Fibroblast of skin of left quadriceps (primary cell): Measurements from ENCODE around the gene ARSI.

ENCODE experiments used
- DNase-seq, 2 experiments: peaks; one replicate each; pipeline ENCODE4 v3.0.0-alpha.2; 2013; ENCODE audit warnings: low read depth in 2 of 2

ARSI gene

DNA sequence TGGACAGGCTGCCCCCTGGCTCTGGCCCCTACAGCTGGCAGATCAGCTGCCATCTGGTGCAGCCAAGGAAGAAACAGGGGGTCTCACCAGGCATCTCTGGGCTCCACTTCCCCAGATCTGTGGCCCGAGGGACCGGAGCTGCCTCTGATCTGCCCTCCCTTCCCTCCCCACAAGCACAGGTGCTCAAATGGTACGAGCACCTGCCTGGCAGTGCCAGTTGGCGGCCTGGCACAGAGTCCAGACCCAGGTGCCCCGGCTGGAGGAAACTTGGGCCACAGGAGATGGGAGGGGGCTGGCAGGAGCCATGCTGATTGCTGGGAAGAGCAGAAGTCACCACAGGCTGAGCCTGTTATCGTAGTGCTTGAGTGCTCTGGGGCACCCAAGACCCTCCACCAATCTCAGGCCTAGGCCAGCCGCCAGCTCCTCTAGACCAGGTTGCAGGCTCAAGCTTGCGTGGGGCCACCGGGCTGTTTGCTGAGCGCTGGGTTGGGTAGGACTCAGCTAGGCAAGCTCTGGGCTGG lies 8.1 kb downstream of the ARSI start:
- no peak for DNase-seq

DNA sequence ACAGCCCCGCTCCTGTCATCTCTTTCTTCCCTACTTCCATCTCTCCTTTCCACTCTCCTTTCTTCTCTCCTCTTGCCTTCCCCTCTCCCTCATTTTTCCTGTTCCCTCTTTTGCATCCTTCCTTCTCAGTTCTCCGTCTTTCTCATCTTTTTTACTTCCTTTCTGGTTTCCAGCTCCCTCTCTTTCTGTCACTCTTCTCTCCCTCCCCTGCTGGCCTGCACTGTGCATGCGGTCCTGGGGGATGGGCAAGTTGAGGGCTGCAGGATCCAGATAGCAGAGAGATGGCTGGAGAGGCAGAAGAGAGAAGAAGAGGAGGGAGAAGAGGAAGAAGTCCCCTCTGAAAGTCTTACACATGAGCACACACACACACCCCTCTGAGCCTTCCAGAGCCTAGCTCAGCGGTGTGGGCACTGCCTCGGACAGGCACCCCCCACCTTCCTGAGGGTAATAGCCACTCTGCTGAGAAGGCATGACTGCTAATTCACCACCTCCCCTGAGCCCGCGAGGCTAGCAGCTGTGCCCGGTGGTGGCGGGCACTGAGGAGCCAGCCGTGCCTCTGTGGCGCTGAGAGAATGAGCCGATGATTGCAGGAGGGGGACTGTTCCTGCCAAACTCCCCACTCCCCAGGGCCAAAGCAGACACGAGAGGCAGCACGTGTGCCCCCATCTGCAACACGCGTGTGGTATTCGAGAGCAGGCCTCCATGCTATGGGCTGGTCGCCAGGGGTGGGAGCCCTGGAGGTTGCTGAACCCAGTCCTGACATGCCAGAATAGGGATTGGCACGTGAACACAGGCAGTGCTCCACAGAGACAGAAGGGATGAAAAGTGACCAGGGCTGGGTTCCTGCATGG lies 9.4 kb downstream of the ARSI start:
- no peak for DNase-seq

DNA sequence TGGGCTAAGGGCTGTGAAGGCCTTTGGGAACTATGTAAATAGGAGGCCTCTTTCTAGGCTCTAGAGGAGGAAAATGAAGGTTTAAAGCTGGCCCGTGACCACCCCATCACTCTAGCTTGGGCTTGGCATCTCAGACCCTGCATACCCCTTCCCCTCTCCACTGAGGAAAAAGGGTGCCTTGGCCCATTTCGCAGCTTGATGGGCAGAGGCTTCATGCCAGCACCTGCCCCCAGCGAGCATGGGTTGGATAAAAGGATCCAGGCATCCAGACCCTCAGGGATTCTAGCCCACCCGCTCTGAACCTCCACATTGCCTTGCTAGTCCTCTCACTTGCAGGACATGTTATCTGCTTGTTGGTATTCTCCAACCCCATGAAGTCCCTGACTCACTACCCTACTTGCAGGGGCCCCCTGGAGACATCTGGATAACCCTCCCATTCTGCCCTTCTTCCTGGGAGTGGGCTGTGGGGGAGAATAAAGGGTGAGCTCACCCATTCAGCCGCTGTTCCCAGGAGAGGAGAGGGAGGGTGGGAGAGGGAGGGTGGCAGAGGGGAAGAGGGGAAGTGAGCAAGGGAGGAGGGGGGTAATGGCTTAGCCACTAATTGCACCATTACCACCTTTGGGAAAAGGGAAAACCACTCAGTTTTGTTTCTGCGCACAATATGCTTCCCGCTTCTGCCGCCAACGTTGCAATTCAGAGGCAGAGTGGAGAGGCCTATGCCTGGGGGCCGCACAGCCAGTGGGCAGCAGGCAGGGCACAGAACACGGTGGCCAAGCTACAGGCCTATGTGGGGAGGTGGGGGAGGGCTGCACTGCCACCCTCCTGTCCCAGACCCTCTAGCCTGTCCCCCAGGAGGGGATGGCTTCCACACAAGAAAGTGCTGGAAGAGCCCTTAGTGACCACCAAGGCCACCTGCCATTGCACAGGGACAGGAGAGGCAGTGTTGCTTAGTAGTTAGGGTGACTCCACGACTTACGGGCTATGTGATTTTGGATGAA lies 11.0 kb downstream of the ARSI start:
- no peak for DNase-seq

DNA sequence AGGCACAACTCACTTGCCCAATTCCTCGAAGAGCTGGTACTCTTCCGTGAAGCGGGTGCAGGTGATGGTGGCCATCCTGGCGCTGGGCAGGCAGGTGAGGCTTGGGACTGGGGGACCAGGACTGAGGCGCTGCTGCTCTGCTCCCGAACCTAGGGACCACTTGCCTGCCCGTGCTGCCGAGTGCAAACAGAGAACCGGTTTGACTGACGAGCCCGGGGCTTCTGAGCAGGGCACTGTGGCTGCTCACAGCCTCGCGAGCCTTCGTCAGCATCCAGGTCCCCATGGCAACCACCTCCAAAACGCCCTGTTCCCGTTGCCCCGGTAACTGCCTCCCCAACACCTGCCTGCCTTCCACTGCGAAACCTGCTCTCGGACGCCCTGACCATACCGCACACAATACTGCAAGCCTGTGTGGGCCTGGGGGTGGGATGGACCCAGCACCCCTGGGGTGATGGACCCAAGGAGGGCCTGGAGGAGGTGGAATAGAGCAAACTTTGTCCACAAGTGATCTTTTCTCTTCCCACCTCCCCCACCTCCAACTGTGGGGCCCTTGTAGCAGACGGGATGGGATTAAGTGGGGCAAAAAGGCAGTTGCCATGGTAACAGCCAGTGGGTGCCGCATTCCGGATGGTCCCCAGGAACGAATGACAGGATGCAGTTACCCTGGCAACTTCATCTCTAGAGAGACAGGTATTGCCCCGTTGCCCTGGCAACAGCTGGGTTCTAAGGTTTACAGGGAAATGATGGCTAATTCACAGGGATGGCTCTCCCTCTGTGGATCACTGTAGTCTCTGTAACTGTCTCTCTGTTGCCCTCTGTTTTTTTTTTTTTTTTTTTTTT lies 12.9 kb downstream of the ARSI start, which contains the start of gene CAMK2A:
Gene CAMK2A (minus strand): TSS at position 223 of the 840 bp plus-strand sequence. CDS start 148 bp downstream, at position 75.
- no peak for DNase-seq

DNA sequence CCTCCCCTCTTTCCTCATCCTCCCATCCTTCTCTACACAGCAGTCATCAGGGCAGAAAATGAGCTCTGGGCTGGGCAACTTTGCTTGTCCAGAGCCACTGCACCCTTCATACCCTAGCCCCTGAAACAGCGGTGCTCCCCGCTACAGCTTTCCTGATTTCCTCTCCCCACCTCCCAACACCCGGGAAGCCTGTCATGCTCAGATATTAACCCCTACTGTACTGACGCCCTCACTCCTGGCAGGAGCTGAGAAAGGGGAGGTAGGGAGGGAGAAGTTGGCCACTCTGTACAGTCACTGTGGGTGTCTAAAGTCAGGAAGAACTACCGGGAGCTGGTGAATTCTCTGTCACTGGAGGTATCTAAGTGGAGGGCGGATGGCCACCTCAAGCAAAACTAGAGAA lies 13.9 kb downstream of the ARSI start:
- no peak for DNase-seq

DNA sequence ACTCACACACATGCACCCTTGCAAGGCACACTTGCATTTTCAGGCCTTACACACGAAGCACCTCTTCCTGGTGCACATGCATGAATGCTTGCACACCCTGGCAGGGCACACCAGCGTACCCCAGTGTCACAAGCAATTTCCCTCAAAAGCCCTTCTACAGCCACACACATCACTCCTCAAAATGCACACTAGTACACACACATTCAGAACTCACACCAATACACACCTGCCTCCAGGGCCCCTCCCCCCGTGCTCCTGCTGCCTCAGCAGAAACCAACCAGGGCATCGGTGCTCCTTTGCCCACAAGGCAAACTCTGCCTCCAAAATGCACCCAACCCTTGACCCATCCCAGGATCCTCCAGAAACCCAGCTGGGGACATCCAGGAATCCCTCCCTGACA lies 14.3 kb downstream of the ARSI start:
- no peak for DNase-seq

DNA sequence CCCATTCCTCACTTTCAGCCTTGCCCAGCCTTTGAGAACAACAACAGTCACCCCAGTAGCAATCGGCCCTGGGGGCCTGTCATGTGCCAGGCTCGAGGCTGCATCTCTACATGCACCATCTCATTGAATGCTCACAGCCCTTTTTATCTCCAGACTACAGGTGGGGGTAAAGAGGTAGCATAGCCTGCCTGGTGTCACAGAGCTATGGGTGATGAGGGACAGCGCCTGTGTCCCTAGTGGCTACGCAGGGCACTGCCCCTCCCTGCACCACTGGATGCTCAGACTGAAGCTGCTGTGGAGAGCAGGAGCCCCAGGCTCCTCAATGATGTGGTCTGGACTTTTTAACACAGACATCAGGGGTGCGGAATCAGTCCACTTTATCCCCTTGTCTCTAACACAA lies 15.9 kb downstream of the ARSI start:
- DNase-seq = no peak

DNA sequence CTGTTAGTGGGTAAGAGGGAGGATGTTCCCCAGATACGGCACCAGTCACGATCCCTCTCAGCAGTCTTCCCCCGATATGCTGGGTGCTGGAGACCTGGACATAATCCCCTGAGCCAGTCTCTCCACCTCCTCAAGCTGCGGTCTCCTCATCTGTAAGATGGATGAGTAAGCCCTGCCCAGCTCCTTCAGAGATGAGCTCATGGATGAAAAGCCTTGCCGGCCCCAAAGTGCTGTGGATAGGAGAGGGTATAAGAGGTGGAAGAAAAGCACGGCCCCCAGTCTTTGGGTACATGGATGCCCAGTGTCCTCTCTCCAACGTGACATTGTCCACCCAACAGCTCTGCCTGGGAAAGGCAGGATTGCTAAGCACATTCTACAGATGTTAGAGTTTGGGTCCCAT lies 17.6 kb downstream of the ARSI start:
- no peak for DNase-seq

DNA sequence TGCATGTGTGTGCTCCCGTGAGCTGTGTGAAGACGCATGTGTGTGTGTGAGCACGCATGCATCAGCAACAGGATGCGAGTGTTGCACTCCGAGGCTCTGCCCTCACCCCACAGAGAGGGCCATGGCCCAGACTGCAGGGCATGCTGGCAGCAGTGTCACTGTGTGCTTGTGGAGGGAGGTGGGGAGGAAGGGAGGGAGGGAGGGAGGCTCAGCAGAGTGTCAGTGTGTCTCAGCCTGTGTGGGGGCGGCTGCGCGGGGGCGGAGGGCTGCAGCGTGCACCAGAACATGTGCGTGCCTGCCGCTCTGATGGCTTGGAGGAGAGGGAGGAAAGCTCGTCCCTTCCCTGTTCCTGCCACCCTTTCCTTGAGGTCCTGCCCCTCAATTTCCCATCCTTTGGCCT lies 18.4 kb downstream of the ARSI start:
- DNase-seq = no peak

DNA sequence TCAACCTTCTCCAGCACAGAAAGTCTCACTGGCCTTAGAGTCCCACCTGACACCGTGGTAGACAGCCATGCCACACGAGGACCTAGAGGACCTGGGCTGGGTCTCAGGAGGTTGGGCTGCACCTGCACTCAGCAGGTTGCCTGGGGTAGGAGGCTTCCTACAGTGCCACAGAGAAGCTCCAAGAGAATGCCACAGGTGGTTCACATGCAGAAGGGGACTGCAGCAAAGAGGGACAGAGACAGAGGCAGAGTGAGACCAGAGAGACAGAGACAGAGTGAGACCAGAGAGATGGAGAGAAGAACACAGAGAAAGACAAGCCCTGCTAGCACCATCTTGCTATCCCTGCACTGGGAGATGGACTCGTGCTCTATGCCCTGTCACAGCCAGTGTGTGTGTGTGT lies 18.8 kb downstream of the ARSI start:
- no peak for DNase-seq

DNA sequence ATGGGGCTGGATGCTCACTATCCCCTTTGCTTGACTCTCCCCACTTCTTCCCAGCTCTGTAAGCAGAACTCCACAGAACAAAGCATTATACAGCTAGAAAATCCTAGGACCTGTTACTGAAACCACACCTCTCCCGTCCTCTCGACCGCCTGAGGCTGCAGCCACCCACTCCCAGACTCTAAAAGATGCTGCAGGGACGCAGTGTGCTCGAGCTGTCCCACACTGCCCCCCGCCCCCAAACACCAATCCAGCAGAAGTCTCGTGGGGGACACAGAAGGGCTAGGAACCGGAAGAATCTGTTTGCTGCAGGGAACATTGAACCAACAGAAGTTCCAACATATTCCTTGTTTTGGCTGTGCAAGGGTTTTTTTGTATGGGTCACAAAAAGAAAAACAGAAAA lies 20.7 kb downstream of the ARSI start:
- DNase-seq = no peak

DNA sequence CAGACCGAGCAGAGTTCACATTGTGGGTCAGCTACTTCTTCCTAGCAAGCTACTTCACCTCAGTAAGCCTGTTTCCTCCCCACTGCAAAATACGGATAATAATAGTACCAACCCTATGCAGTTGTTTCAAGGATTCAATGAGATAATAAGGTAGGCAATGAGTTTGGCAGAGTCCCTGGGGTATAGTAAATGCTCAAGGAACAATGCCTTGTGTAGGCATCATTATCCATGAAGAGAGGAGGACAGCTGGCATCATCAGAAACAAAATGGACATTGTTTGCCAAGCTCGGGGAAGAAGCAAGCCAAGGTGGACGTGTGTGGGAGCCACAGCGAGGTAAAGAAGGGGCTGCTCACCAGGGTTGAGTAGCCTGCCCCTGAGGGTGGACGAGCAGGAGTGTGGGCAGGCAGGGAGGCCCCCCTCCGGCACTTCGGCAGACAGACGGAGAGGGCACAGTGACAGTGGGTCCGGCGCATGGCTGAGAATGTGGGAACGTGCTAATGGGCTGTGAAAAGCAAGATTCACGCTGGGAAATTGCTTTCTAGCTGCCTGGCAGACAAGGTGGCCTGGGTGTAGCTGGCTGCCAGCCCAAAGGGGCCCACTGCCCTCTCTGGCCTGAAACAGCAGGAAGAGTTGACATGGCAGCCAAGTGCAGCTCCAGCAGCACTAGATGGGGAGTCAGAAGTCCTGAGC lies 23.2 kb downstream of the ARSI start:
- no peak for DNase-seq

DNA sequence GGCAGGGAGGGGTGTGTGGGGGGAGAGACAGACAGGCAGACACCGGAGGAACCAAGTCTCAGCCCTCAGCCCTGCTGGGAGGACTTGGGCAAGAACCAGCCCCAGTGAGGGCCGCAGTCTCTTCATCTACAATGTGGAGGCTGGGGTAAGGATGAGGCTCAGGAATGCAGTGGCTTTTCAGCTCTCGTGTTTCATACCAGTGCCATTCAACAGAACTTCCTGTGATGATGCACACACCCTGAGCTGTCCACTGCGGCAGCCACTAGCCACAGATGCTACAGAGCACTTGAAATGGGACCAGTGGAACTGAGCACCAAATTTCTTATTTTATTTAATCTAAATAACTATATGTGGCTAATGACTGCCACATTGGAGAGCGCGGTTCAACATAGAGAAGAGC lies 23.8 kb downstream of the ARSI start:
- peak; percentile 59 to 64 for DNase-seq

DNA sequence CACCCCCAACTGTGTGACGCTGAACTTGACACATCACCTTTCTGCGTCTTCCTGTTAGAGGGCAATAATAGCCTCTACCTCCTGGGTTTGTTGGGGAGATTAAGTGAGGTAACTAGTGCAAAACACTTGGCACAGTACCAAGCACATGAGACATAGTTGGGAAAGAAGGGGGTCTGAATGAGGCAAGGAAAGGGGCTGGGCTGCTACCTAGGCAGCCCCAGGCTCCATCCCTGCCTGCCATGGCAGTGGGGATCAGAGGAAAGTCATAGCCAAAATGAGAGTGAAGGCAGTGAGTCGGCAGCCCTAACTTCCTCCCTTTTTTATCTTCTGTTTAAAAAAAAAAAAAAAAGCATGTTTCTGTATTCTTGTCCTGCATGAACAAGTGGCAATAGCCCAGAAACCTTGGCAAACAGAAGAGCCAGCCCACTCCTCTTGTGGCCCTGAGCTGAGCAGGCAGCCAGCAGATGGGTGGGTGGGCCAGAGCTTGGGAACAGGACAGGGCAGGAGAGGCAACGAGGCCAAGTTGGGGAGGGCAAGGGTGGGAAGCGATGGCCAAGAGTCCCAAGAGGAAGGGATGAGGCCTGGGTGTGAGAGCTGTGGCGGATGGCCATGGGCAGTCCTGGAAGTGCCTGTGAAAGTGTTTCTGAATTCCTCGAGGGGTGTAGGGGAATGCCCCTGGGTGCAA lies 24.5 kb downstream of the ARSI start:
- DNase-seq = no peak

DNA sequence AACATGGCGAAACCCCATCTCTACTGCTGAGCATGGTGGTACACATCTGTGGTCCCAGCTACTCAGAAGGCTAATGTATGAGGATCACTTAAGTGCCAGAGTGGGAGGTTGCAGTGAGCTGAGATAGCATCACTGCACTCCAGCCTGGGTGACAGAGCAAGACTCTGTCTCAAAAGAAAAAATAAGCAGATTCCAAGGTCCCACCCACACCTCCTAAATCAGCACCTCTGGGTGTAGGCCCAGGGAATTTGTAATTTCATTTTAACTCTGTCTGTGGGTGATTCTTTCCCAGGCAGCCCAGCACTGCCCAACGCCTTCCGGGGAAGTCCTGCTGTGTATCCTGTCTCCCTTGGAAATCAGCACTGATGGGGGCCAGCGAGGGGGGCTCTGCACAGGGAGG lies 25.7 kb downstream of the ARSI start:
- no peak for DNase-seq

DNA sequence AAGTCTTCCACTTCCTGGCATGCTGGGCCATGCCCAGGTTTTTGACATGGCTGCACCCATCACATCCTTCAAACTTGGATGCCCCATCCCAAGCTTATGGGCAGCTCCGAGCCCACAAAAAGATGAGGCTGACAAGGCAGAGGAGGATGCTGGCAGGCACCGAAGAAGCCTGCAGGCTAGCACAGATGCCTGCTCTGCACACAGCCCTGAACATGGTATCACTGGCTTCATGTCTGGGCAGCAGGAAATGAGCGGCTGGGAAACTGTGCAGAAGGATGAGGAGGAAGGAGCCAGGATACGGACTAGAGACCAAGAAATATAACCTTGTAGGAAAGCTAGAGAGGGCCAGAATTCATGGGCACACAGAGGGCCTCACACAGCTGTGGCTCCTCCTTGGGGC lies 27.9 kb downstream of the ARSI start:
- no peak for DNase-seq

DNA sequence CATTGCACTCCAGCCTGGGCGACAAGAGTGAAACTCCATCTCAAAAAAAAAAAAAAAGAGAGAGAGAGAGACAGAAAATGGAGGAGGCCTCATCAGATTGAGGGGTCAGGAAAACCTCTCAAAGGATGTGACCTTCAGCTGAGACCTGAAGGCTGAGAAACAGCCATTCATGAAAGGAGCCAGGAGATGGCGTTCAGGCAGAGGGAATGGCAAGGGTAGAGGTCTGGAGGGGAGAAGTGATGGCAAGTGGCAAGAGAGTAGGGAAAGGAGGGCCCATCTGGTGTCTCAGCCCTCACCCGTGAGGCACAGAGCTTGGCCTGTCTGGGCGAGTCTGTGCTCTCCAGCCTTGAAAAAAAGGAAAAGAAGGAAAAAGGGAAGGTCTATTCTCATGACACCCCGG lies 30.2 kb downstream of the ARSI start:
- no peak for DNase-seq

DNA sequence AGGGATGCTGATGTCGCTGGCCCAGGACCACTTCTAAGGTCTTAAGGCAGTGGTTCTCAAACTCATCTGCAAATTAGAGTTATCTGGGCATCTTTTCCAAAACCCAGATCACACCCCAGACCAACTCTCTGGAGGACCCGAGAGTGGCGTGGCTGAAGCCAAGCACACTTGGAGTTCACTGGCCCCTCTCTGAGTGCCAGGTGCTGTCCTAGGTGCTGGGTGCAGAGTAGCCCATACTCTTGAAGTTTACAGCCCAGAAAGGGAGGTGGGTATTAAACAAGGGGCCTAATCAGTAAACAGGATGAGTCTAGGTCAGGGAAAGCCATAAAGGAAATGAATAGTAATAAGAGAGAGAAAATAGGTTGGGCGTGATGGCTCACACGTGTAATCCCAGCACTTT lies 30.8 kb downstream of the ARSI start:
- no peak for DNase-seq

DNA sequence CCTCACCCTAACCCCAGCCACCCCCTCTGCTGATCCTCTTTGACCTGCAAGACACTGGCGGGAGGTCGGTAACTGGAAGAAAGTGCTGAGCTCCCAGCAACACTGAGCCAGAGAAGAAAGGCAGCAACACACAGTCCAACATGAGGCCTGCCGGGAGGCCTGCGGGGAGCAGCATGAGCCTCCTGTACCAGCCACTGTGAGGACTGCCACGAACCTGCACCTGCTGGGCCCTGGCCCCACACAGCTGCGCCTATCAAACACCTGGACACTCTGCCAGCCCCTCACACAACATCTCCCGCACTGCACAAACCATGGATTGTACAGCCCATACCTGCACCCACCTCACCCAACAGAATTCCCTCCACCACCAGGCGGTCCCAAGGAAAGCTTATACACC lies 31.4 kb downstream of the ARSI start:
- no peak for DNase-seq

DNA sequence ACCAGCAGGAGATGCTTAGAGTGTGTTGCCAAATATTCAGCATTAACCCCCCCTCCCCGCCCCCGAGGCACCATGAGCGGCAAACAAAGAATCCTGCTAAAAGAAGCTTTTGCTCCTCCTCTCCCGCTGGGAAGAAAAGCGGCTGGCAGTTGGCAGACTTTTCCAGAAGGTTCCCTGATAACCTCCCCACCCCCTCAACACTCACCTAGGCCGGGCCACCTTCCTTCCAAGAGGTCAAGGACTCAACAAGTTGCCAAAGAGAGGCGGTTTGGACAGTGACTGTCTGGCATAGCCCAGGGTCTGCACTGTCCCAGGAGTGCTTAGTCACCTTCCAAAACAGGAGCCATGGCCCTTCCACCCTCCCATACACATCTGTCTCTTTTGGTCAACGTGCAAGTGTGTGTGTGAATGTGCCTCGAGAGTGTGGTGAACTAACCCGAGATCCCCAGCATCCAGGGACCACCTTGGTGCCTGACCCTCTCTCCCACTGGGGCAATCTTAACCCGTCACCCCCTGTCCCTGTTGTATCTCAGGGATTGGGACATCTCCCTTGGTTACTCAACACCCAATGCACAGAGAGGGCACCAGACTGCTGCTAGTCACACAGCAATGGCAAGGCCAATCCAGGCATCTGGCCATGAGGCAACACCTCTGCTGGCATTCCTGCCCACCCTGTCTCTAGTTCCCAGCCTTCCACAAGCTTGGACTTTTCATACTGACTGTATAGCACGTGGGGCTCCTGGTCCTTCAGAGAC lies 32.0 kb downstream of the ARSI start:
- DNase-seq = no peak
